Parathyroid adenoma (tissue), 2 donors: ENCODE data around the gene TAF7L.

Experiments used
- H2AFZ ChIP-seq: fragments of 300-600 bp; sonication (generic); one replicate; pipeline ENCODE4 v1.7.0; 2017; ENCODE audit warnings: antibody characterized with exemption, mild to moderate bottlenecking
- H3K27ac ChIP-seq: fragments of 300-600 bp; sonication (generic); one replicate; pipeline ENCODE4 v1.7.0; 2017
- H3K27me3 ChIP-seq: fragments of 300-600 bp; sonication (generic); one replicate; pipeline ENCODE4 v1.7.0; 2017; ENCODE audit warnings: low read length; ENCODE audit not compliant: control insufficient read depth, insufficient read depth
- H3K36me3 ChIP-seq: fragments of 300-600 bp; sonication (generic); one replicate; pipeline ENCODE4 v1.7.0; 2017; ENCODE audit warnings: low read length; ENCODE audit not compliant: control insufficient read depth, insufficient read depth
- H3K4me1 ChIP-seq: fragments of 300-600 bp; sonication (generic); one replicate; pipeline ENCODE4 v1.7.0; 2017; ENCODE audit warnings: control low read depth
- H3K4me2 ChIP-seq: fragments of 300-600 bp; sonication (generic); one replicate; pipeline ENCODE4 v1.7.0; 2017; ENCODE audit warnings: low read length
- H3K4me3 ChIP-seq: fragments of 300-600 bp; sonication (generic); one replicate; pipeline ENCODE4 v1.7.0; 2017; ENCODE audit warnings: low read depth, low read length
- H3K79me2 ChIP-seq: fragments of 300-600 bp; sonication (generic); one replicate; pipeline ENCODE4 v1.7.0; 2017; ENCODE audit warnings: control low read depth
- H3K9ac ChIP-seq: fragments of 300-600 bp; sonication (generic); one replicate; pipeline ENCODE4 v1.7.0; 2017; ENCODE audit warnings: mild to moderate bottlenecking
- H3K9me3 ChIP-seq: fragments of 300-600 bp; sonication (generic); one replicate; pipeline ENCODE4 v1.7.0; 2017; ENCODE audit warnings: low read length; ENCODE audit not compliant: control insufficient read depth
- CTCF ChIP-seq: fragments of 300-600 bp; sonication (generic); IDR thresholded peaks from one replicate; pipeline ENCODE4 v1.7.0; 2017; ENCODE audit warnings: antibody characterized with exemption, mild to moderate bottlenecking
- donor health status: primary hyperparathyroidism.

Gene TAF7L

DNA sequence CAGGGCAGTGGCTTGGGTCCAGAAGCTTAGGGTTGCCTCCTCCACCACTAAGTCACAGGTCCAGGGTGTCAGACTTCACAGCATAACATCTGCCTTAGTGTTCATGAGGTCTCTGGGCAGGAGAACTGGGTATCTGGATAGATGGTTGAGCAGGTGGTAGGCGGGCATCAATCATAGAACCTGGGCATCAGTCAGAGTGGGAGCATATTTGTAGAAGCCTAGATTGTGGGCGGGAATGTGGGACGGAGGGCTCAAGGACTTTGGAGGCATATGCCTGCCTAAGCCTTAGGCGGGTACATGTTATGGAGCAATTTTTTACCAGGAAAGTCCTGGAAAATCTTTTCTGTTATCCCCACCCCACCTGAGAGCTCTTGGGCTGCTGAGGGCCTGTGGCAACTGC, 28.5 kb downstream of the TAF7L start:
- H3K36me3 ChIP-seq, result no peaks in the 10 kb centered on the region
- no peaks in the 10 kb centered on the region for H3K27me3 ChIP-seq
- no peaks in the 10 kb centered on the region for H3K9me3 ChIP-seq
- no peak overlapping the region for H3K4me3 ChIP-seq
- H3K79me2 ChIP-seq, result no peaks in the 10 kb centered on the region
- no peak overlapping the region for H2AFZ ChIP-seq
- TF ChIP-seq CTCF, result no peak
- no peak overlapping the region for H3K9ac ChIP-seq
- H3K4me1 ChIP-seq, result no peaks in the 10 kb centered on the region
- no peak overlapping the region for H3K4me2 ChIP-seq
- no peak overlapping the region for H3K27ac ChIP-seq

GRCh38 chrX:101260435-101260834, 30.7 kb downstream of the TAF7L start:
- Histone ChIP-seq H3K9ac (no peak overlapping the region), H3K79me2 (no peaks in the 10 kb centered on the region), H3K27me3 (no peaks in the 10 kb centered on the region), H3K4me2 (no peak overlapping the region), H3K4me1 (no peaks in the 10 kb centered on the region), H3K9me3 (no peaks in the 10 kb centered on the region), H3K36me3 (no peaks in the 10 kb centered on the region), H2AFZ (no peak overlapping the region), H3K27ac (no peak overlapping the region), H3K4me3 (no peak overlapping the region)
- no peak for TF ChIP-seq CTCF

GRCh38 chrX:101258259-101258581, 32.9 kb downstream of the TAF7L start:
- no peaks in the 10 kb centered on the region for H3K36me3 ChIP-seq
- no peak overlapping the region for H2AFZ ChIP-seq
- H3K27me3 ChIP-seq, result no peaks in the 10 kb centered on the region
- no peaks in the 10 kb centered on the region for H3K79me2 ChIP-seq
- no peak overlapping the region for H3K4me2 ChIP-seq
- H3K27ac ChIP-seq, result no peak overlapping the region
- H3K4me3 ChIP-seq, result no peak overlapping the region
- no peak overlapping the region for H3K9ac ChIP-seq
- H3K4me1 ChIP-seq, result peaks cover 3% of the 10 kb centered on the region
- no peak for TF ChIP-seq CTCF
- H3K9me3 ChIP-seq, result no peaks in the 10 kb centered on the region

DNA sequence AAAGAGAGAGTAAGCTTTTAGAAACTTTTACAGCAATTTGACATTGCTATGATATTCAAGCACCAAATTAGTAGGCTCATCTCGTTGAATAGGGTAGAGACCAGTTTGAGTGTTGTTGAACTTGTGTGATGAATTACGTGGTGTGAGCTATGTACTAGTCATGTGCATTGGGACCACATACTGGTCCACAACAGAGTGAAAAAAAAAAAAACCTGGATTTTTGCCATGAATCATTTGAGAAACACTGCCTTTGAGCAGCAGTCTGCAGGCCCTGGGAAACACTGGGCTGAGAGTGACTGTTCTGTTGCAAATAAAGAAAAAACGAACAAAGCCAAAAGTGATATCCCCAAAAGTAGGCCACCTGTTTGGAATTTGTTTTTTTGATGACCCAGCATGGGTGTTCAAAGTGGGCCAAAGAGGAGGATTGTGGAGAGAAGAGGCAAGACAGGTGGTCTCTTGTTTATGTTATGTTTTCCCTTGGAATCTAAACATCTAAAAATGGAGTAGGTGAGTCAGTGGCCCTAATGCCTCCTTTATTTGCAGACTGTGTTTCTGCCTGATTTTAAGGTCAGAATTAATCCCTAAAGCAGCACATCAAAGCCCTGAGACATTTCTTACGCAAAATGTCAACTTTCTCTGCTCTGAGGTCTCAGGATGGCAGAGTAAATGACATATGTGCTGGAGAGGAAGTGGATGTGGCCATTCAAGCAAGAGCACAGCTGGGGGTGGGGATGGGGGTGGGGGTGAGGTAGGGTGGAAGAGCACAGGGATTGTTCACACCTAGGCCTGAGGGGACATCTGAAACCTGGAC, 33.5 kb downstream of the TAF7L start:
- Histone ChIP-seq H2AFZ (no peak overlapping the region), H3K9ac (no peak overlapping the region), H3K79me2 (no peaks in the 10 kb centered on the region), H3K9me3 (no peaks in the 10 kb centered on the region), H3K27ac (no peak overlapping the region), H3K27me3 (no peaks in the 10 kb centered on the region), H3K4me2 (no peak overlapping the region), H3K4me3 (no peak overlapping the region), H3K36me3 (no peaks in the 10 kb centered on the region), H3K4me1 (peaks cover 3% of the 10 kb centered on the region)
- TF ChIP-seq CTCF, result no peak

DNA sequence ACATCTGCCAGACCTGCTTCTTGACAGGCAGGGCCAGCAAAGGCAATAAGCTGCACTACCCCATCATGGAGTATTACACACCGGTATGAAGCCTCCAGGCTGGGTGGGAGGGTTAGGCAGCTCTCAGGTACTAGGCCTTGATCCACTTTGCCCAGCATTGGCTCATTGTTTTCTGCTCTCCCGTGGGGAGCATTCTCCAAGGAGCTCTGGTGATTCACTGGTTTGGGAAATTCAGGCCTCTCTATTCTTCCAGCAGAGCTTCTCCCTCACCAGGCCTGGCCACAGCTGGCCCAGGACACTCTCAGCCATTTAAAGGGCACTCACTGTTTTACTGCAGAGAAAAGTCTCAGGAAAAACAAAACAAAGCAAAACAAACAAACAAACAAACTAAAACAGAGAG, 38.5 kb downstream of the TAF7L start:
- no peaks in the 10 kb centered on the region for H3K36me3 ChIP-seq
- H3K9ac ChIP-seq, result no peak overlapping the region
- no peak overlapping the region for H3K4me3 ChIP-seq
- H3K27ac ChIP-seq, result no peak overlapping the region
- no peaks in the 10 kb centered on the region for H3K9me3 ChIP-seq
- no peaks in the 10 kb centered on the region for H3K79me2 ChIP-seq
- TF ChIP-seq CTCF, result no peak
- H3K4me2 ChIP-seq, result no peak overlapping the region
- no peaks in the 10 kb centered on the region for H3K27me3 ChIP-seq
- peaks cover 3% of the 10 kb centered on the region for H3K4me1 ChIP-seq
- H2AFZ ChIP-seq, result no peak overlapping the region
